Fibroblast of the aortic adventitia (primary cell): ENCODE data around the gene GGPS1. TPM values are rescaled to one million over a fixed set of nuclear protein-coding genes. Genes with fewer than 3 reads are reported as not detected.

ENCODE experiments used
- DNase-seq: peaks from one replicate; pipeline ENCODE4 v3.0.0-alpha.2; 2010; ENCODE audit warnings: low read depth
- H3K4me3 ChIP-seq: 2 replicates; pipeline ENCODE4 v1.5.1; 2011; ENCODE audit warnings: low read depth, mild to moderate bottlenecking, control low read depth, low read length, moderate library complexity
- CTCF ChIP-seq: IDR thresholded peaks from 2 replicates; pipeline ENCODE4 v1.5.1; 2011; ENCODE audit warnings: mild to moderate bottlenecking, low read length, control low read depth, inconsistent platforms; ENCODE audit not compliant: insufficient read depth
- total RNA-seq: library from RNA; depleted of rRNA; stranded (reverse); fragments of >200 nt; gene quantifications from 2 replicates; pipeline ENCODE4 v1.2.3, GENCODE V29; 2012; ENCODE audit warnings: low replicate concordance

The GGPS1 gene
- total RNA-seq, 1 donor: 41.8 TPM

GRCh38 chr1:235287208-235287882 lies 41.0 kb upstream of the GGPS1 start:
- DNase-seq: no peak
- no peak overlapping the region for H3K4me3 ChIP-seq
- TF ChIP-seq CTCF: no peak

- no peak for TF ChIP-seq CTCF
- H3K4me3 ChIP-seq: no peak overlapping the region
- DNase-seq: no peak
These were observed 38.3 kb upstream of the GGPS1 start for GRCh38 chr1:235289859-235290739.

- DNase-seq: no peak
- no peak for TF ChIP-seq CTCF
- H3K4me3 ChIP-seq: no peak overlapping the region
These were observed 37.4 kb upstream of the GGPS1 start for GRCh38 chr1:235290740-235291502.

GRCh38 chr1:235291599-235292091 lies 36.7 kb upstream of the GGPS1 start:
- no peak for DNase-seq
- no peak overlapping the region for H3K4me3 ChIP-seq
- TF ChIP-seq CTCF: no peak

- no peak overlapping the region for H3K4me3 ChIP-seq
- no peak for DNase-seq
- no peak for TF ChIP-seq CTCF
These were observed 35.6 kb upstream of the GGPS1 start for GRCh38 chr1:235292790-235293189.

GRCh38 chr1:235293322-235293942 lies 34.9 kb upstream of the GGPS1 start:
- H3K4me3 ChIP-seq: no peak overlapping the region
- TF ChIP-seq CTCF: no peak
- no peak for DNase-seq
